ENCODE measurements around the gene THUMPD1. TPM values are rescaled to one million over a fixed set of nuclear protein-coding genes. Genes with fewer than 3 reads are reported as not detected.
A peak's percentile ranks its signal among the peaks of the same experiment; 100 is the strongest.

The THUMPD1 gene
- 10 to 100 TPM; 32.8 to 36.8 TPM for total RNA-seq

GRCh38 chr16:20741554-20742285 is at the start of gene THUMPD1:
Gene THUMPD1, minus strand, starts transcription at chr16:20741818. Its CDS starts 79 bp downstream, at chr16:20741739.
- H3K9ac ChIP-seq (ENCODE audit: low read depth in 2 of 2, low read length in 2 of 2), result peak within 1 kb of the TSS; percentile 87 to 93
- no peaks in the 10 kb centered on the region for H3K36me3 ChIP-seq
- H3K27ac ChIP-seq, result peak within 1 kb of the TSS; percentile 97
- peak within 1 kb of the TSS; percentile 98 for H3K4me3 ChIP-seq
- intact Hi-C loops (cut with DNase I), result no loop called here
- no peak for TF ChIP-seq CTCF (IDR thresholded peaks at IDR 0.05)
- H3K4me1 ChIP-seq, result peaks cover 11% of the 10 kb centered on the region
- H3K9me3 ChIP-seq, result no peaks in the 10 kb centered on the region
- peak; percentile 99 for DNase-seq
- H3K27me3 ChIP-seq, result no peaks in the 10 kb centered on the region

- H3K27ac ChIP-seq, result no peak overlapping the region
- intact Hi-C loops (cut with DNase I), result no loop called here
- no peak overlapping the region for H3K4me3 ChIP-seq
- TF ChIP-seq CTCF (IDR thresholded peaks at IDR 0.05), result no peak
- no peaks in the 10 kb centered on the region for H3K36me3 ChIP-seq
- H3K27me3 ChIP-seq, result no peaks in the 10 kb centered on the region
- no peaks in the 10 kb centered on the region for H3K4me1 ChIP-seq
- no peak overlapping the region for H3K9ac ChIP-seq (ENCODE audit: low read depth in 2 of 2, low read length in 2 of 2)
- no peak for DNase-seq
- no peaks in the 10 kb centered on the region for H3K9me3 ChIP-seq
These were observed 47.5 kb upstream of the THUMPD1 start for GRCh38 chr16:20789130-20789529.

GRCh38 chr16:20784204-20784603 is 42.6 kb upstream of the THUMPD1 start:
- Histone ChIP-seq H3K9me3 (no peaks in the 10 kb centered on the region), H3K27me3 (no peaks in the 10 kb centered on the region), H3K36me3 (no peaks in the 10 kb centered on the region), H3K9ac (ENCODE audit: low read depth in 2 of 2, low read length in 2 of 2) (no peak overlapping the region), H3K27ac (no peak overlapping the region), H3K4me3 (no peak overlapping the region), H3K4me1 (no peaks in the 10 kb centered on the region)
- intact Hi-C loops (cut with DNase I), result no loop called here
- no peak for DNase-seq
- no peak for TF ChIP-seq CTCF (IDR thresholded peaks at IDR 0.05)

GRCh38 chr16:20782470-20782869 is 40.9 kb upstream of the THUMPD1 start:
- no peak for TF ChIP-seq CTCF (IDR thresholded peaks at IDR 0.05)
- Histone ChIP-seq H3K4me3 (no peak overlapping the region), H3K36me3 (no peaks in the 10 kb centered on the region), H3K27me3 (no peaks in the 10 kb centered on the region), H3K9ac (ENCODE audit: low read depth in 2 of 2, low read length in 2 of 2) (no peak overlapping the region), H3K4me1 (no peaks in the 10 kb centered on the region), H3K27ac (no peak overlapping the region), H3K9me3 (no peaks in the 10 kb centered on the region)
- intact Hi-C loops (cut with DNase I), result no loop called here
- DNase-seq, result no peak

GRCh38 chr16:20781697-20782096 is 40.1 kb upstream of the THUMPD1 start:
- Histone ChIP-seq H3K9me3 (no peaks in the 10 kb centered on the region), H3K9ac (ENCODE audit: low read depth in 2 of 2, low read length in 2 of 2) (no peak overlapping the region), H3K36me3 (no peaks in the 10 kb centered on the region), H3K4me3 (no peak overlapping the region), H3K4me1 (no peaks in the 10 kb centered on the region), H3K27me3 (no peaks in the 10 kb centered on the region), H3K27ac (no peak overlapping the region)
- DNase-seq, result no peak
- no peak for TF ChIP-seq CTCF (IDR thresholded peaks at IDR 0.05)
- intact Hi-C loops (cut with DNase I), result no loop called here
